AG04450 (cell line): ENCODE measurements around the gene PPP4R3A. TPM values are rescaled to one million over a fixed set of nuclear protein-coding genes. Genes with fewer than 3 reads are reported as not detected.

Source experiments
- CTCF ChIA-PET: fragments of 300-600, 350-600 bp; formaldehyde crosslinking; extraction: SDS; loops from one replicate; lab custom pipeline; 2022; ENCODE audit warnings: antibody characterized with exemption, inconsistent platforms; lab: Charles Lee
- POLR2A ChIA-PET: fragments of 350-600 bp; formaldehyde crosslinking; extraction: SDS; loops from one replicate; lab custom pipeline; 2021; ENCODE audit warnings: antibody characterized with exemption, inconsistent platforms; lab: Yijun Ruan, JAX
- DNase-seq: peaks from one replicate; pipeline ENCODE4 v3.0.0-alpha.2; 2011; ENCODE audit warnings: low read depth, low spot score
- H3K27ac ChIP-seq: one replicate; pipeline ENCODE4 v1.5.1; 2012; ENCODE audit warnings: low read depth, low read length, control low read depth
- H3K27me3 ChIP-seq: one replicate; pipeline ENCODE4 v1.6.0; 2012; ENCODE audit warnings: low read length; ENCODE audit not compliant: control insufficient read depth, insufficient read depth
- H3K4me3 ChIP-seq: 2 replicates; pipeline ENCODE4 v1.5.1; 2011; ENCODE audit warnings: mild to moderate bottlenecking, low read depth, low read length, control low read depth
- H3K9me3 ChIP-seq: 2 replicates; pipeline ENCODE4 v1.5.1; 2012; ENCODE audit warnings: low read length; ENCODE audit not compliant: control insufficient read depth, insufficient read depth
- polyA plus RNA-seq: library from polyadenylated mRNA; depleted of rRNA; stranded (reverse); fragments of >200 nt; gene quantifications from 2 replicates; pipeline ENCODE4 v1.2.3, GENCODE V29; 2011
- TF ChIP-seq, protein P1 (sequence below): IDR thresholded peaks from 2 replicates; pipeline ENCODE4 v1.5.1; 2011; ENCODE audit warnings: low read depth, low read length, control low read depth, inconsistent platforms

Gene PPP4R3A
- polyA plus RNA-seq, 1 experiment: 46.9 TPM

GRCh38 chr14:91523972-91524371 is 13.9 kb upstream of the PPP4R3A start:
- POLR2A ChIA-PET: no interaction called here
- Histone ChIP-seq H3K27me3 (no peaks in the 10 kb centered on the region), H3K27ac (no peak overlapping the region), H3K4me3 (no peak overlapping the region), H3K9me3 (no peaks in the 10 kb centered on the region)
- CTCF ChIA-PET: no interaction called here
- TF ChIP-seq, protein P1, sequence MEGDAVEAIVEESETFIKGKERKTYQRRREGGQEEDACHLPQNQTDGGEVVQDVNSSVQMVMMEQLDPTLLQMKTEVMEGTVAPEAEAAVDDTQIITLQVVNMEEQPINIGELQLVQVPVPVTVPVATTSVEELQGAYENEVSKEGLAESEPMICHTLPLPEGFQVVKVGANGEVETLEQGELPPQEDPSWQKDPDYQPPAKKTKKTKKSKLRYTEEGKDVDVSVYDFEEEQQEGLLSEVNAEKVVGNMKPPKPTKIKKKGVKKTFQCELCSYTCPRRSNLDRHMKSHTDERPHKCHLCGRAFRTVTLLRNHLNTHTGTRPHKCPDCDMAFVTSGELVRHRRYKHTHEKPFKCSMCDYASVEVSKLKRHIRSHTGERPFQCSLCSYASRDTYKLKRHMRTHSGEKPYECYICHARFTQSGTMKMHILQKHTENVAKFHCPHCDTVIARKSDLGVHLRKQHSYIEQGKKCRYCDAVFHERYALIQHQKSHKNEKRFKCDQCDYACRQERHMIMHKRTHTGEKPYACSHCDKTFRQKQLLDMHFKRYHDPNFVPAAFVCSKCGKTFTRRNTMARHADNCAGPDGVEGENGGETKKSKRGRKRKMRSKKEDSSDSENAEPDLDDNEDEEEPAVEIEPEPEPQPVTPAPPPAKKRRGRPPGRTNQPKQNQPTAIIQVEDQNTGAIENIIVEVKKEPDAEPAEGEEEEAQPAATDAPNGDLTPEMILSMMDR: no peak
- DNase-seq: no peak

- ChIA-PET POLR2A (no interaction called here), CTCF (no interaction called here)
- Histone ChIP-seq H3K27ac (no peak overlapping the region), H3K27me3 (peaks cover 2% of the 10 kb centered on the region), H3K4me3 (no peak overlapping the region), H3K9me3 (no peaks in the 10 kb centered on the region)
- DNase-seq: no peak
- TF ChIP-seq, protein P1: no peak
Observed at GRCh38 chr14:91521061-91521640, 11.0 kb upstream of the PPP4R3A start.

GRCh38 chr14:91520138-91520537 is 10.0 kb upstream of the PPP4R3A start:
- H3K27ac ChIP-seq: no peak overlapping the region
- POLR2A ChIA-PET: interaction anchor here (0.6 kb wide), 1 partner anchor 22 kb away, joined by 6 read pairs; no protein-coding TSS in a partner anchor
- TF ChIP-seq, protein P1: no peak
- no peak overlapping the region for H3K4me3 ChIP-seq
- H3K9me3 ChIP-seq: no peaks in the 10 kb centered on the region
- no peak for DNase-seq
- CTCF ChIA-PET: no interaction called here
- peaks cover 2% of the 10 kb centered on the region for H3K27me3 ChIP-seq

DNA sequence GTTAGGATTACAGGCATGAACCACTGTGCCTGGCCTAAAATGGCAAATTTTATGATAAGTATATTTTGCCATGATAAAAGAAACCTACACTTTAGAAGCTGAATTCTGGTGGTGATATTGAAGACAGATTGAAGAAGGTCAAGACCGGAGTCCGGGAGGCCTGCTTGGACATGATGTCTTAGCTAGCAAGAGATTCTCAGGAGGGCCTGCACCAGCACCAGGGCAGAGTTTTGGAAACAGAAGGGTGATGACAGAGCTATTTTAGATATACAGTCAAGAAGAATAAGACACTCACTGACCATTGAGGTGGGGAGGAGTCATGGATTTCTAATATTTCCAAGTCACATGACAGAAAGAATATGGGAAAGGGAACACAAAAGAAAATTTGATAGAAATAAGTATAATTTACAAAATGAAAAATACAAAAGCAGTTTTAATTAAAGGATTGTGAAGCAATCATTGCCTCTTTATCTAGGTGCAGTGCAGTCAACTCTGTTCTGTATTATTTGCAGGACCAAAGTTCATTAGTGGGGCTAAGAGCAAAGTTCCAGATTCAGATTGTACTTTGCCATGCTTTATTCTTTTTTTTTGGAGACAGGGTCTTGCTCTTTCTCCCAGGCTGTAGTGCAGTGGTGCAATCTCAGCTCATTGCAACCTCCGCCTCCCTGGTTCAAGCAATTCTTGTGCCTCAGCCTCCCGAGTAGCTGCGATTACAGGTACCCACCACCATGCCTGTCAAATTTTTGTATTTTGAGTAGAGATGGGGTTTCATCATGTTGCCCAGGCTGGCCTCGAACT is 9.3 kb upstream of the PPP4R3A start:
- Histone ChIP-seq H3K9me3 (no peaks in the 10 kb centered on the region), H3K4me3 (no peak overlapping the region), H3K27ac (no peak overlapping the region), H3K27me3 (peaks cover 2% of the 10 kb centered on the region)
- TF ChIP-seq, protein P1: no peak
- ChIA-PET POLR2A (no interaction called here), CTCF (no interaction called here)
- no peak for DNase-seq
